GM12864 (cell line): Measurements from ENCODE around the gene CCDC175.
A peak's percentile ranks its signal among the peaks of the same experiment; 100 is the strongest.

Experiments used
- DNase-seq: peaks from one replicate; pipeline ENCODE4 v3.0.0-alpha.2; 2011; ENCODE audit warnings: low read depth
- H3K4me3 ChIP-seq: 2 replicates; pipeline ENCODE4 v1.5.1; 2011; ENCODE audit warnings: mild to moderate bottlenecking, low read depth, low read length, control low read depth
- TF ChIP-seq, protein P1 (sequence below): IDR thresholded peaks from 2 replicates; pipeline ENCODE4 v1.5.1; 2011; ENCODE audit warnings: low read depth, mild to moderate bottlenecking, moderate library complexity, low read length, control low read depth, inconsistent platforms; ENCODE audit errors: missing control alignments

CCDC175 gene

DNA sequence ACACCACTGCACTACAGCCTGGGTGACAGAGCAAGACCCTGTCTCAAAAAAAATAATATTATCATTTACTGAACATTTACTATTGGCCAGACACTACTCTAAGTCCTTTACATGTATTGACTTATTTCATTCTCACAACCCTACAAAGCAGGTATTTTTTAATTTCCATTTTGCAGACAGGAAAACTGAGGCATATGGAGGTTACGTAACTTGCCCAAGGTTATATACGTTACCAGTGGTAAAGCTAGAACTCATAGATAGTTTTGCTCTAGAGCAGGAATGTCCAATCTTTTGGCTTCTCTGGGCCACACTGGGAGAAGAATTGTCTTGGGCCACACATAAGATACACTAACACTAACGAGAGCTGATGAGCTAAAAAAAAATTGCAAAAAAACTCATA is 98.1 kb downstream of the CCDC175 start:
- no peak overlapping the region for H3K4me3 ChIP-seq
- no peak for DNase-seq
- TF ChIP-seq, protein P1, sequence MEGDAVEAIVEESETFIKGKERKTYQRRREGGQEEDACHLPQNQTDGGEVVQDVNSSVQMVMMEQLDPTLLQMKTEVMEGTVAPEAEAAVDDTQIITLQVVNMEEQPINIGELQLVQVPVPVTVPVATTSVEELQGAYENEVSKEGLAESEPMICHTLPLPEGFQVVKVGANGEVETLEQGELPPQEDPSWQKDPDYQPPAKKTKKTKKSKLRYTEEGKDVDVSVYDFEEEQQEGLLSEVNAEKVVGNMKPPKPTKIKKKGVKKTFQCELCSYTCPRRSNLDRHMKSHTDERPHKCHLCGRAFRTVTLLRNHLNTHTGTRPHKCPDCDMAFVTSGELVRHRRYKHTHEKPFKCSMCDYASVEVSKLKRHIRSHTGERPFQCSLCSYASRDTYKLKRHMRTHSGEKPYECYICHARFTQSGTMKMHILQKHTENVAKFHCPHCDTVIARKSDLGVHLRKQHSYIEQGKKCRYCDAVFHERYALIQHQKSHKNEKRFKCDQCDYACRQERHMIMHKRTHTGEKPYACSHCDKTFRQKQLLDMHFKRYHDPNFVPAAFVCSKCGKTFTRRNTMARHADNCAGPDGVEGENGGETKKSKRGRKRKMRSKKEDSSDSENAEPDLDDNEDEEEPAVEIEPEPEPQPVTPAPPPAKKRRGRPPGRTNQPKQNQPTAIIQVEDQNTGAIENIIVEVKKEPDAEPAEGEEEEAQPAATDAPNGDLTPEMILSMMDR, result no peak

DNA sequence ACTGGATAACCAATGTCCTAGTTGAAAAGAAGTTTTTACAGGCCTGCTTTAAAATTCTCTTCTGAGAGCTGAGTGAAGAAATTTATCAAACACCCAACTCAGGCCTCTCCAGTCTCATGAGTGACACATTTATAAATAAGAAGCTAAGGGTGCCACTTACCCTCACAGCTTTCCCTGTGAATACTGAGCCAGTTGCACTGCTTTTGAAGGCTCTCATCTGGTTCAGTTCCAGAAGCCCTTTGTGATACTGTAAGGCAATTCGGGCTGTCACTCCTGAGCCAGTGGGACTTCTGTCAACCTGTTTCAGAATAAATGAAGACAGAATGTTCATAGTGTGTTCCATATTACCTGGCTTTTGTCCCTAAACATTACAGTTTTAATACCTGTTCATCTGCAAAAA is 100.9 kb downstream of the CCDC175 start:
- H3K4me3 ChIP-seq, result no peak overlapping the region
- TF ChIP-seq, protein P1, result no peak
- DNase-seq, result no peak

- TF ChIP-seq, protein P1, result no peak
- no peak for DNase-seq
- H3K4me3 ChIP-seq, result no peak overlapping the region
Measured at GRCh38 chr14:59474172-59474571, 102.4 kb downstream of the CCDC175 start.

- TF ChIP-seq, protein P1, result no peak
- DNase-seq, result no peak
- peak within 1 kb of the TSS; percentile 76 for H3K4me3 ChIP-seq
Measured at GRCh38 chr14:59465316-59466135, 111.1 kb downstream of the CCDC175 start, which contains the start of gene GPR135. Gene GPR135, minus strand, starts transcription at chr14:59465380. Its CDS starts 154 bp downstream, at chr14:59465226.

- H3K4me3 ChIP-seq, result peak overlapping the region; percentile 76
- DNase-seq, result no peak
- TF ChIP-seq, protein P1, result no peak
Measured at GRCh38 chr14:59464486-59465315, 111.9 kb downstream of the CCDC175 start.

- DNase-seq, result no peak
- TF ChIP-seq, protein P1, result no peak
Measured at GRCh38 chr14:59463787-59464485, 112.7 kb downstream of the CCDC175 start.

More at GRCh38 chr14:59463787-59464485, 112.7 kb downstream of the CCDC175 start:
- H3K4me3 ChIP-seq, result peak overlapping the region; percentile 76
